Gastroesophageal sphincter (tissue), 3 donors: ENCODE results near the gene HOXC9.

ENCODE experiments used
- CTCF ChIP-seq, 4 experiments: fragments of 200-600 bp in 2 of 4; fragments of 450-650 bp in 2 of 4; sonication (generic) in 1 of 4; IDR thresholded peaks; one replicate each; pipeline ENCODE4 v1.5.1; 2017 to 2019; ENCODE audit warnings: antibody characterized with exemption in 4 of 4, mild to moderate bottlenecking in 2 of 4, moderate library complexity in 2 of 4
- EP300 ChIP-seq: sonication (generic); formaldehyde crosslinking; IDR thresholded peaks from one replicate; pipeline ENCODE4 v1.6.1; 2017; ENCODE audit warnings: antibody characterized with exemption, mild to moderate bottlenecking
- POLR2A ChIP-seq, 2 donors: fragments of 450-650 bp; IDR thresholded peaks; one replicate each; pipeline ENCODE4 v1.6.1; 2017; ENCODE audit warnings: antibody characterized with exemption in 2 of 2, mild to moderate bottlenecking in 2 of 2, moderate library complexity in 1 of 2
- POLR2AphosphoS5 ChIP-seq: sonication (generic); formaldehyde crosslinking; IDR thresholded peaks from one replicate; pipeline ENCODE4 v1.6.1; 2017; ENCODE audit warnings: antibody characterized with exemption

- no peak for TF ChIP-seq CTCF (IDR thresholded peaks at IDR 0.05)
- TF ChIP-seq EP300, result no peak
- no peak for TF ChIP-seq POLR2A (IDR thresholded peaks at IDR 0.05)
- TF ChIP-seq POLR2AphosphoS5, result no peak
Observed at GRCh38 chr12:53990311-53991076, 9.5 kb upstream of the HOXC9 start.
